22Rv1 (cell line): ENCODE results near the gene SLC1A2.

Source experiments
- ZFX ChIP-seq: fragments of 450-650 bp; IDR thresholded peaks from 2 replicates; pipeline ENCODE4 v1.6.1; 2017; ENCODE audit warnings: antibody characterized with exemption, borderline replicate concordance
- TF ChIP-seq, protein P1 (sequence below): fragments of 450-650 bp; IDR thresholded peaks from 2 replicates; pipeline ENCODE4 v1.5.1; 2017; ENCODE audit warnings: mild to moderate bottlenecking

DNA sequence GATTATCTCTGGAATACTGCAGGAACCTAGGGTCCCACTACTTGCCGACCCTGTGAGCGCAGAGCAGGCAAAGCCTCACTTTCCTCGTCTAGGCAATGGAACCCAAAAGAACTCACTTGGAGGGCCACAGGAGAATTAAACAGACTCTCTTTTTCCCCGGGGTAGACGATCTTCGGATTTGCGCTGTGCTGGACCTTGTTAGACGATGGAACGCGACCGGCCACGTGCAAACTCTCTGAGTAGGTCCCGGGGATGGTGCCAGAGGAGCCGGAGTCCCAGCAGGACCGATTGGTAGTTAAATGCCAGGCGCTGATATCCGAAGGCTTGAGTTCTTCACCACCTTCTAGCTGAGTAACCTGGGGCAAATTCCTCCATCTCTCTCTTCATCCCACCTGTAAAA, 1.0 kb upstream of the SLC1A2 start:
- TF ChIP-seq, protein P1, sequence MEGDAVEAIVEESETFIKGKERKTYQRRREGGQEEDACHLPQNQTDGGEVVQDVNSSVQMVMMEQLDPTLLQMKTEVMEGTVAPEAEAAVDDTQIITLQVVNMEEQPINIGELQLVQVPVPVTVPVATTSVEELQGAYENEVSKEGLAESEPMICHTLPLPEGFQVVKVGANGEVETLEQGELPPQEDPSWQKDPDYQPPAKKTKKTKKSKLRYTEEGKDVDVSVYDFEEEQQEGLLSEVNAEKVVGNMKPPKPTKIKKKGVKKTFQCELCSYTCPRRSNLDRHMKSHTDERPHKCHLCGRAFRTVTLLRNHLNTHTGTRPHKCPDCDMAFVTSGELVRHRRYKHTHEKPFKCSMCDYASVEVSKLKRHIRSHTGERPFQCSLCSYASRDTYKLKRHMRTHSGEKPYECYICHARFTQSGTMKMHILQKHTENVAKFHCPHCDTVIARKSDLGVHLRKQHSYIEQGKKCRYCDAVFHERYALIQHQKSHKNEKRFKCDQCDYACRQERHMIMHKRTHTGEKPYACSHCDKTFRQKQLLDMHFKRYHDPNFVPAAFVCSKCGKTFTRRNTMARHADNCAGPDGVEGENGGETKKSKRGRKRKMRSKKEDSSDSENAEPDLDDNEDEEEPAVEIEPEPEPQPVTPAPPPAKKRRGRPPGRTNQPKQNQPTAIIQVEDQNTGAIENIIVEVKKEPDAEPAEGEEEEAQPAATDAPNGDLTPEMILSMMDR, result no peak
- TF ChIP-seq ZFX, result no peak
